SJCRH30 (cell line): ENCODE measurements around the gene OBP2A. TPM values are rescaled to one million over a fixed set of nuclear protein-coding genes. Genes with fewer than 3 reads are reported as not detected.
"Not testable (repeated sequence)": the region's sequence is repeated elsewhere in the genome, so short reads cannot be mapped to it uniquely, and the experiment has no call there.

Source experiments
- DNase-seq, 2 experiments: peaks; one replicate each; pipeline ENCODE4 v3.0.0-alpha.2; 2015 to 2020
- H3K27ac ChIP-seq: fragments of 250-450 bp; sonication (Bioruptor Pico); 2 replicates; pipeline ENCODE4 v1.5.1; 2020; ENCODE audit warnings: mild to moderate bottlenecking, moderate library complexity
- H3K27me3 ChIP-seq: fragments of 250-450 bp; sonication (Bioruptor Pico); 2 replicates; pipeline ENCODE4 v1.5.1; 2020; ENCODE audit warnings: mild to moderate bottlenecking, moderate library complexity
- H3K36me3 ChIP-seq: fragments of 250-450 bp; sonication (Bioruptor Pico); 2 replicates; pipeline ENCODE4 v1.5.1; 2020; ENCODE audit warnings: mild to moderate bottlenecking, moderate library complexity
- H3K4me1 ChIP-seq: fragments of 250-450 bp; sonication (Bioruptor Pico); 2 replicates; pipeline ENCODE4 v1.5.1; 2020; ENCODE audit warnings: mild to moderate bottlenecking, moderate library complexity
- H3K4me3 ChIP-seq: fragments of 250-450 bp; sonication (Bioruptor Pico); 2 replicates; pipeline ENCODE4 v1.5.1; 2020; ENCODE audit warnings: mild to moderate bottlenecking, moderate library complexity
- H3K9me3 ChIP-seq: fragments of 250-450 bp; sonication (Bioruptor Pico); replicated peaks from 2 replicates; pipeline ENCODE4 v1.5.1; 2020; ENCODE audit warnings: mild to moderate bottlenecking, moderate library complexity
- total RNA-seq: library from RNA; depleted of rRNA; stranded (reverse); fragments of >200 nt; shearing (Covaris generic); gene quantifications from 2 replicates; pipeline ENCODE4 v1.2.3, GENCODE V29; 2014

OBP2A gene
- total RNA-seq, 1 experiment from 2014 or later = not detected

DNA sequence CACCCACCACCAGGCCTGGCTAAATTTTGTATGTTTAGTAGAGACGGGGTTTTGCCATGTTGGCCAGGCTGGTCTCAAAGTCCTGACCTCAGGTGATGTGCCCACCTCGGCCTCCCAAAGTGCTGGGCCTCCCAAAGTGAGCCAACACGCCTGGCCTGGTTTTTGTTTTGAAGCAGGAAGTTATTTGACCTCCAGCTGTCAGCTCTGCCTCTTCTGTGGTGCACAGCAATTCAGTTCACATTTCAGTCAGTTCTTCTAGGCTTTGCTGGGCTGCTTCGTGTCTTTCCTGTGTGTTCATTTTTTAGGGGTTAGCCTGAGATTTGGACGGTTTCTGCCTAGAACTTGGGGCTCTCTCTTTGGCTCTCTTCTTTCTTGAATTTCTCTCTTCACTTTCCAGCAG lies 15.8 kb upstream of the OBP2A start:
- H3K9me3 ChIP-seq = no peaks in the 10 kb centered on the region
- H3K36me3 ChIP-seq = no peaks in the 10 kb centered on the region
- no peaks in the 10 kb centered on the region for H3K4me1 ChIP-seq
- H3K27me3 ChIP-seq = peaks cover 21% of the 10 kb centered on the region
- no peak overlapping the region for H3K27ac ChIP-seq
- no peak for DNase-seq
- H3K4me3 ChIP-seq = no peak overlapping the region

DNA sequence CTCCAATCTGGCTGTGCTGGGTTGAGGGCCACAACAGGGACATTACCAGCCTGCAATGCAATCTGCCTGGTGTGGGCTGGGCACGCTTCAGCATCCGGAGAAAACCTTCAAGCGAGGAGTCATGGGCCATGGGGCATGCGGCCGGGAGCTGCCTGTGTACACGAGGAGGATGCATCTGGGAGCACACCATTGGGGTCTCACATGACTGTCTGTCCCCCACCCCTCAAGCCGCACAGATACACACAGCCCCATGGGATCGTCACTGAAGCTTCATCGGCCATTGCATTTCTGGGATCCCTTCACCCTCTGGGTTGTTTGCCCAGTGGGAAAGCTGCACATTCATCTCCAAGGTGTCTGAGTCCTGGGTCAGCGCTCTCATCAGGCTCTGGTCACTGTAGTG lies 14.8 kb upstream of the OBP2A start:
- Histone ChIP-seq H3K36me3 (no peaks in the 10 kb centered on the region), H3K4me3 (no peak overlapping the region), H3K4me1 (no peaks in the 10 kb centered on the region), H3K27ac (no peak overlapping the region), H3K27me3 (peaks cover 17% of the 10 kb centered on the region), H3K9me3 (no peaks in the 10 kb centered on the region)
- no peak for DNase-seq

DNA sequence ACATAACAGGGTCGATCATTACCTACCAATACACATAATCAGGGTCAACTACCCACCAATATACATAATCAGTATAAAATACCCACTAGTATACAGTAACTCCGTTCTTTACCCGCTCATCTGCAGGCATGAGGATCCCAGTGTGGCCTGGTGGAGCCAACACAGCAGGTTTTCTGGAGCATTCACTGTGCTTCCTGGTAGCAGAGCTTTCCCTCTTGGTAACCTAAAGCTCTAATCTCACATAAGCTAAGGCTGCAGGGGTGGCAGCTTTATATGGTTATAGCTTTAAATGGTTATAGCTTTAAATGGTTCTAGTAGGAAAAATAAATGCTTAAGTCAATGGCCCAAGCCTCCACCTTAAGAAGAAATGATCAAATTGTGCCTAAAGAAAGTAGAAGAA lies 12.8 kb upstream of the OBP2A start:
- no peaks in the 10 kb centered on the region for H3K9me3 ChIP-seq
- DNase-seq = no peak
- no peaks in the 10 kb centered on the region for H3K36me3 ChIP-seq
- H3K4me1 ChIP-seq = no peaks in the 10 kb centered on the region
- H3K27me3 ChIP-seq = peaks cover 17% of the 10 kb centered on the region
- H3K27ac ChIP-seq = no peak overlapping the region
- H3K4me3 ChIP-seq = no peak overlapping the region

DNA sequence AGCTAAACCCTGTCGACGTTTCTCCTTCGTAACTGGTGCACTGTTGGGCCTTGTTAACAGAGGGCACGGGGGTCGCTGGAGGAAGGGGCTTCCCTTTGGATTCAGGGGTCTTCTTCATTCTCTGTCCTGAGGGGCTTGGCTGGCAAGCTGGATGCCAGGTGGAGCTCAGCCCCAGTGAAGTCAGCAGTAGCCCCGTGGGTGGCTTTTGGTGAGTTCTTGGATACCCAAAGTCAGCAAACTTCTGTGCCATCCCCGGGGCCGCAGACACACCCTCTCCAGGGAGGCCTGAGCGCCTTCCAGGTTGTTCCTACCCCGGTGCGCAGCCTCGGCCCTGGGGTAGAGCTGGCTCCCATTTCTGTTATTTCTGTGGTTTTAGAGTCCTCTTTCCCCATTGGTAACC lies 12.3 kb upstream of the OBP2A start:
- H3K27me3 ChIP-seq = peaks cover 14% of the 10 kb centered on the region
- H3K9me3 ChIP-seq = no peaks in the 10 kb centered on the region
- H3K4me3 ChIP-seq = no peak overlapping the region
- H3K4me1 ChIP-seq = no peaks in the 10 kb centered on the region
- H3K27ac ChIP-seq = no peak overlapping the region
- no peaks in the 10 kb centered on the region for H3K36me3 ChIP-seq
- DNase-seq = no peak

DNA sequence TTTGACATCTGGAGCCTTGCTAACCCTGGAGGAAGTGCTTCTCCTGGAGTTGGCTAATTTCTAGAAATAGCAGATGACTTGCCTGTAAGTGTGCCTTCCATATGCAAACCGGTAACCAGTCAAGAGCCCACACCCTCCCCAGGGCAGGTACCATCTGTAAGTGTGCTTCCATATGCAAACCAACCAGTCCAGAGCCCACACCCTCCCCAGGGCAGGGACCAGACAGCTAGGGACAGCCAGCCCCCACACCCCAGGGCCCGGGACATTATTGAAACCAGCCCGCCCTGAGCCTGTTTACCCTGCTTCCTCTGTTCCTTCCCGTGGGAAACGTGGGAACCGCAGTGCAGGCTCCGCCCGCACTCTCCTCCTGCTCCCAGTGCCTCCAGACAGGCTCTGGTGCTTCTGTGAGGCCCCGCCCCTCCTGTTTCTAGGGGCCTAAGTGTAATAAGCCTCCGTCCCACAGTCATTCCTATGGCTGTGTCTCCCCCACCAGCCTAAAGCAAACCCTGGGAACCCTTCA lies 11.7 kb upstream of the OBP2A start:
- not testable (repeated sequence) for H3K9me3 ChIP-seq, H3K36me3 ChIP-seq, DNase-seq, H3K27ac ChIP-seq, H3K4me1 ChIP-seq, H3K4me3 ChIP-seq
- peaks cover 12% of the 10 kb centered on the region for H3K27me3 ChIP-seq

DNA sequence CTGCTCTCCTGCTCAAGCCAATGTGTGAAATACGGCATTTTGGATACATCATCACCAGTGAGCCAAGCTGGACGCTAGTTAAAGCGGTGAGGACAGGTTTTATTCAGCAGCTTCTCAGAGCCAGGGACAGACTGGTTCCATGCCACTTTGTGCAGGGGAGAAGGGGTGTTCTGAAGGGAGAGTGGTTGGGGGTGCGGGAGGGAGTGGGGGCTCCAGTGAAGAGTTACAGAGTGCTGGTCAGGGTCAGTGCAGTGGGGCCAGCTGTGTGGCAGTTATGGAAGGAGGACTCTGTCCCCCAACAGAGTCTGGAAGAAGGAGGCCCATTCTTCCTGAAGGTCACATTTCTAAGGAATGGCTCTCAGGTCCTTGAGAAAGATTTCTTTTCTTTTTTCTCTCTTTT lies 11.1 kb upstream of the OBP2A start:
- not testable (repeated sequence) for H3K36me3 ChIP-seq, H3K9me3 ChIP-seq, H3K4me1 ChIP-seq, H3K4me3 ChIP-seq, DNase-seq, H3K27ac ChIP-seq
- peaks cover 12% of the 10 kb centered on the region for H3K27me3 ChIP-seq

DNA sequence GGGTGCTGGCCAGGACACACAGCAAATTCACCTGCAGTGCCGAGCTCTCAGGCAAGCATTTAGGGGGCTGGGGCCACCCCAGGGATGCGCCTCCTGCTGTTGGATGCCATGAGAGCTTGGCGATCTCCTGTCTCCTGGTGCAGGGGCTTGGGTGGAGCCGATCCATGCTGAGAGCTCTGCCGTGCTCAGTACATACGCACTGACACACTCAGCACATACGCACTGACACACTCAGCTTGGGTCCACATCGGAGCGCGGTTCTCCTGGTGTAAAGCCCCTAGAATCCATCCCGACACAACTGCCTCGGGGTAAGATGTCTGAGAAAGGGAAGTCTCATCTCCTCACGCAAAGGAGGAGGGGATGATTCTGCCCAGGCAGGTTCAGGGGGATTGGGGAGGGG lies 10.3 kb upstream of the OBP2A start:
- H3K4me1 ChIP-seq, H3K27me3 ChIP-seq, H3K27ac ChIP-seq, H3K4me3 ChIP-seq, DNase-seq, H3K36me3 ChIP-seq, H3K9me3 ChIP-seq: not testable (repeated sequence)

DNA sequence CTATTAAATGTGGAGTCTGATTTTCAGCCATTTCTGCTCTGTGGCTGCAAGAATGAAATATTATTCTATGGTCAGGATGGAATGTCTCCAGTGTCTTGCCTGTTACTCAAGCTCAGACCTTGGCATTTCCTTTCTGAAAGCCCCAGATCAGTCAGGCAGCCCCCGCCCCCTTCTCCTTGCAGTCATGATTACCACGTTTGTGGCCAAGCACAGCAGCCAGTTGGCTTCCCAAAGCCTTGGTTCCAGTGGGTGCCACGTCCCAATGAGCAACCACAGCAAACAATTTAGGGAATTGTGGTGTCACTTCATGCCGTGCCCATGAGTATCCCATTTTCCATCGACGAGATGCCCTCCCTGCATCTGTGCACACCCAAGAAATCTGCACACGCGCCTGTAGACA lies 9.7 kb upstream of the OBP2A start:
- Histone ChIP-seq H3K27ac (no peak overlapping the region), H3K4me3 (no peak overlapping the region), H3K9me3 (no peaks in the 10 kb centered on the region), H3K27me3 (peaks cover 6% of the 10 kb centered on the region; the same call in 1 of the 2 replicates), H3K36me3 (no peaks in the 10 kb centered on the region), H3K4me1 (no peaks in the 10 kb centered on the region)
- no peak for DNase-seq

DNA sequence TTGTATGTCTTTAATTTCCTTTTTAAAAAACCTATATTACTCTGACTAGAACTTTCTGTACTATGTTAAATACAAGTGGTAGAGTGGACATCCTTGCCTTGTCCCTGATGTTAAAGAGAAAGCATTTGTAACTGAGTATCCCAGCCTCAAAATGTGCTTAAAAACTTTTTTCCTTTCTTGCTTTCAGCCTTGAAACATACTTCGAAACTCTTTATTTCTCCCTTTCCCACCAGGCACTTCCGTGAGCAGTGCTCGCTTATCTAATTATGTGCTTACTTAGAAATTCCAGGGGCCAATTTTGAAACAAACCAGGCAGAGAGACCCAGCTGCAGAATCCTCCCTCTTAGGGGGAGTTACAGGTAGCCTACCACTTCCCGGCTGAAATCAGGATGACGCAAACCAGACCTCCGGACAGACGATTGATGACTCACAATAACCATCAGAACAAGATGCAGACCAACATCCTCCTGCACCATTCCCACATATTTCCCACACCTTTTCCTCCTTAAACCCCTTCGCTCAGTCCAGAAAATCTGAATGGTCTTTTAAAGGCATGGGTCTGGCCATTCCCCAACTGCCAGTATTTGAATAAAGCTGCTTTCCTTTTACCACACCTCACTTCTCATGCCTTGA lies 2.5 kb upstream of the OBP2A start:
- not testable (repeated sequence) for H3K4me3 ChIP-seq, H3K27me3 ChIP-seq, H3K27ac ChIP-seq, H3K9me3 ChIP-seq, H3K4me1 ChIP-seq, DNase-seq, H3K36me3 ChIP-seq

DNA sequence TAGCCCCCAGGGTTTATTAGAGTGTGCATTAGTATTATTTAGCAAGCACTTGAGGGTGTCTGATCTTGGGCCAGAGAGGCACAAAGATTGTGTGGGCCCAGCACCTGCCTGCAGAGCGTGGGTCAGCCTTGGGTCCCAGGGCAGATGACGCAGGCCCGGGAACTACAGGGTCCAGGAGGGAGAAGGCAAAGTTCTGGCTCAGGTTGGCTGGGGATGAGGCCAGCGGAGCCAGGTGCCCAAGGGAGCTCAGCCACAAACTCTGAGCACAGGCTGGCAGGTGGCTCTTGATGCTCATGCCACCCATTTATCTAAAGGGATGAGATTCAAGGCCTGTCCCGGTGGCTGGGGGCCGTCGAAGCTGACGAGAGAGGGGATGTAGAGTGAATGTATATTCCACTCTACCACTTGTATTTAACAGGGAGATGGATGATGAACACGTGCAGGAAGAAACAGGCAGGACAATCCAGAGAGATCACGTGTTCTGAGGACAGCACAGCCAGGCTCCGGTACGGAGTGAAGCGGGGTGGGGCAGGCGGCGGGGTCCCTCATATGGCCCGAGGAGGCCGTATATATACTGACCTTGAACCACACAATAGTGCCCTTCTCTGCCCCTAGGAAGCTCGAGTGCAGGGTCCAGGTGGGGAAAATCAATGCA lies 818 bp upstream of the OBP2A start:
- Histone ChIP-seq H3K27me3 (peaks cover 10% of the 10 kb centered on the region; the same call in 1 of the 2 replicates), H3K27ac (no peak overlapping the region), H3K4me1 (no peaks in the 10 kb centered on the region), H3K9me3 (no peaks in the 10 kb centered on the region), H3K36me3 (no peaks in the 10 kb centered on the region), H3K4me3 (no peak overlapping the region)
- DNase-seq = no peak

DNA sequence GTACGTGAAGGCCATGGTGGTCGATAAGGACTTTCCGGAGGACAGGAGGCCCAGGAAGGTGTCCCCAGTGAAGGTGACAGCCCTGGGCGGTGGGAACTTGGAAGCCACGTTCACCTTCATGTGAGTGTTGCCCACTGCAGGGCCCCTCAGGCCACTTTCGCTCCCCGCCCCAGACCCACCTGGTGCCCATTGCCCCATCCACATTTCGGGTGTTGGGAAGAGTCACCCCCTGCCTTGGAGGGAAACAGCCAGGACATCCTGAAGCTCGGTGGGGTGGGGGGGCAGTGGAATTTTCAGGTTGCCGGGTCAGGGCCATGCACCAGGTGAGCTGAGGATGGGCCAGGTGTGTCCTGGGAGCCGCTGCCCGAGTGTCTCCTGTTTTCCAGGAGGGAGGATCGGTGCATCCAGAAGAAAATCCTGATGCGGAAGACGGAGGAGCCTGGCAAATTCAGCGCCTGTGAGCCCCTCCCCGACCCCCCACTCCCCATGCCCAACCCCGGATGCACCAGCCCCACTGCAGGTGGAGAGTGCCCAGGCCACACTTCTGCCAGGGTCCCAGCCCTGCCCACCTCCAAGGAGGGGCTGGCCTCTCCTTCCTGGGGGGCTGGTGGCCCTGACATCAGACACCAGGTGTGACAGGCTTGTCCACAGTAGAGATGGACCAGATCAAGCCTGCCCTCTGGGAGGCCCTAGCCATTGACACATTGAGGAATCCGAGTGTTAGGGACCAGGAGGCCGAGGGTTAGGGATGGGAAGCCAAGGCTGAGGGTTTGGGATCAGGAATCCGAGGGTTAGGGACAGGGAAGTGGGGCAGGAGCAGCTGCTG lies 1.1 kb downstream of the OBP2A start:
- H3K4me1 ChIP-seq, DNase-seq, H3K4me3 ChIP-seq, H3K9me3 ChIP-seq, H3K36me3 ChIP-seq, H3K27ac ChIP-seq: not testable (repeated sequence)
- H3K27me3 ChIP-seq = peaks cover 21% of the 10 kb centered on the region

DNA sequence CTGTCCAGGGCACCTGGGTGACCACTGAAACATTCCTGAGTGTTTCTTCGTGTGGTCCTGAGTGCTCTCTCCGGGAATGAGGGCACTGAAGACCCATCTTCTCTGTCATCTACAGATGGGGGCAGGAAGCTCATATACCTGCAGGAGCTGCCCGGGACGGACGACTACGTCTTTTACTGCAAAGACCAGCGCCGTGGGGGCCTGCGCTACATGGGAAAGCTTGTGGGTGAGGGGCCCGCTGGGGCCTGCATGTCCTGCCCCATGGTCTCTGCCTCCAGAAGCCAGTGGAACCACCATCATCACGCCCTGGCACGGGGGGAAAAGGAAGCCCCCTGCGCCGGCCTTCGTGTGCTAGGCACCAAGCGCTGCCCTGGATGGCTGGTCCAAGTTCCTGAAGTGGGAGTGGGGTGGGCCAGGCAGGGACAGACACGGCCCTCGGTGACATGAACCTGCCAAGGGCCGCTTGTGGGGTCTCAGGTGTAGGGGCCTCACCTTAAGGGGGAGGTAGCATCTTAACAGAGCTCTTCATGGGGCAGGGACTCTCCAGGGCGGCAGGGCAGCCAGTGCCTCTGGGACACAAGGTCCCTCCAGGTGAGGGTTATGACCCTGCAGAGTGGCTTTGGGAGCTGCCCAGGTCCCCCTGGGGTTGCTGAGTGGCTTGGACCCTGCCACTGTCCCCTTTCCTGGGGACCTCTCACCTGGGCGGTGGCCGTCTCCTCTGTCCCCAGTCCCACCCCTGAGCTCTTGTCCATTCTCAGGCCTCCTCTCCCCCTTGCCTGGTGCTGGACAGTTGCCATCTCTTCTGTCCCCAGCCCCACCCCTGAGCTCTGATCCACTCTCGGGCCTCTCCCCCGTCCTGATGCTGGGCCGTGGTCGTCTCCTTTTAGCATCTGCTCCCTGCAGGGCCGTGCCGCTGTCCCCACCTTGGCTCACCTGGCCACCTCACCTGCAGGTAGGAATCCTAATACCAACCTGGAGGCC lies 2.1 kb downstream of the OBP2A start:
- no peaks in the 10 kb centered on the region for H3K4me1 ChIP-seq

DNA sequence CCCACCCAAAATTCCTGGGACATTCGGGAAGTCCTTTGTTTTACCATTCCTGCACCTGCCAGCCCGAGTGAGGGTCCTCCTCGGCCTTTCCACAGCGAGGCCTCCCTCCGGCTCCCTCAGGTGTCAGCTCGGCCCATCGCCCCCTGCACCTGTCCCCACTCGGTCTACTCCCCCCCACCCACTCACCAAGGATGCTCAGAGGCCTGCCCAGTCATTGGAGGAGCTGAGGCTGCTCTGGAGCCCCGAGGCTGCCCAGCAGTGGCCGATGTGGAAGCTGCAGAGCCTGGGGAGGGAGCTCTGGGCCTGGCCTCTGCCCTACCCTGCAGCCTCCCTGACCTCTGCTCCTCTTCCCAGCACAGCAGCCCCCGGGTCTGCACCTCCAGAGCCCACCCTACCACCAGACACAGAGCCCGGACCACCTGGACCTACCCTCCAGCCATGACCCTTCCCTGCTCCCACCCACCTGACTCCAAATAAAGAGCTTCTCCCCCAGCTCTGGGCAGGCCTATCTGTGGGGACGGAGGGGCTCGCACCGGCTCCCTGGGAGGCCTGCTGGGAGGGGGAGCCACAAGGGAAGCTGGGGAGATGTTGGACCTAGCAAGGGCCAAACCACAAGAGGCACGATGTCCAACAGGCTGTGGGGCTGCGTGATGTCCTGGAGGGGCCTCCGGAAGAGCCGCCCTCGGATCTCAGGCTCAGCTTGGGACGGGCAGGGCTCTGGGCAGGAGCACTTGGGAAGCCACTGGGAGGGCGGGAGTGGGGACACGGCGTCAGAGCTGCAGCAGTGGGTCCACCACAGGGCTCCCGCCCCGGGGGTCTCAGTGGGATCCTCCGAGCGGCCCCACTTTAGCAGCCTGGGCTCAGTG lies 3.8 kb downstream of the OBP2A start:
- H3K27me3 ChIP-seq = peaks cover 21% of the 10 kb centered on the region
- H3K4me3 ChIP-seq, H3K9me3 ChIP-seq, H3K4me1 ChIP-seq, H3K36me3 ChIP-seq, DNase-seq, H3K27ac ChIP-seq: not testable (repeated sequence)

More for the DNA sequence above, 2.1 kb downstream of the OBP2A start:
- Histone ChIP-seq H3K36me3 (no peaks in the 10 kb centered on the region), H3K27me3 (peaks cover 21% of the 10 kb centered on the region), H3K27ac (no peak overlapping the region), H3K4me3 (no peak overlapping the region), H3K9me3 (no peaks in the 10 kb centered on the region)
- no peak for DNase-seq
